ENCODE measurements around the gene ABLIM1.

The ABLIM1 gene

GRCh38 chr10:114616516-114616915 is 41.6 kb downstream of the ABLIM1 start:
- DNase-seq = no peak

DNA sequence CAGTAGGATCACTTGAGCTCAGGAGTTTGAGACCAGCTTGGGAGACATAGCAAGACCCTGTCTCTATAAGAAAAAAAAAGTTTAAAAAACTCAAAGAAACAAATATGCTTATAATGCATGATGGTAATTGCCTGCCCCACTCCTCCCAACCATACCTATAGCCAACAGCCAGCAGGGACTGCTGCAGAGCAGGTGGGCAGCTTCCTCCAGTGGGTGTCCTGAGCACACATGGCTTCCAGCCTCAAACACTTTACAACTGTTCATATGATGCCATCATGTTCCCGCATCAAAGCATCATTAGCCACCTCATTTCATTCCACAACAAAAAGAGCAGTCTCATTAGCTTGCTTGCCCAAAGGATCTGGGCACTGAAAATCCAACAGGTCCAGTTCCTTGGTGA is 42.0 kb downstream of the ABLIM1 start:
- DNase-seq = no peak

DNA sequence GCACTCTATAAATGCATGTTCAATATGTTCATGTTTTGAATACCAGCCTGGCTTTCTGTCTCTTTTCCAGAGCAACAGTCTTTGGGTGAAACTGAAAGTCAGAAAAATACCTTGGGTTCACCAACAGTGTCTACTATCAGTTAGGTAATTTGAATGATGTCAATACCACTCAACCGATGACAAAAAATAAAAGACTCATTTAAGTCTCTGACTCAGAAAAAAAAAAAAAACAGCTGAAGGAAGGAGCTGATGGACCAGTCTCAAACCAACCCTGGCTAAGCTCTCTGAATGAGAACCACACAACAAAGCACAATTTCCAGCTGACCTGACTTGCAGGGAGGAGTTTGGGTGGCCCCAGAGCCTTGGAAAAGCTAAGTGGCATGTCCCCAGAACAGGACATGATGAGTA is 42.5 kb downstream of the ABLIM1 start:
- no peak for DNase-seq

- no peak for DNase-seq
Measured at GRCh38 chr10:114613237-114613979, 44.7 kb downstream of the ABLIM1 start.

DNA sequence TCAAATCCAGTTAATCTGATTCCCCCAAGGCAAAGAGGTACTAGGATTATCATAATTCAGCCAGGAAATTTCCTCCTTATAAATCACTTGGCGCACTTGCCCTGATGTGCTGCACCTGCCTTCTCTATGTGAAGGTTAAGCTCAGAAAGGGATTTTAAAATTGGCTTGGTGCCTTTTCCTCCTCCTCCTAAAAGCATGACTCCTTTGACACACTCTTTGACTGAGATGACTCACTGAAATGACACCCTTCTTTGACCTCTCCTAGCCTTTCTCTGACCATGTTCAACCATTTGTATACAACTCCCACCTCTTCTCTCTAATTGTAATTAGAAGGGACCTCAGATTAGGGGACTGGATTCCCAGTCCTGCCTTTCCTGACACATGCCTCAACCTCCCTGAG is 46.5 kb downstream of the ABLIM1 start:
- DNase-seq = no peak

GRCh38 chr10:114609518-114610426 is 48.3 kb downstream of the ABLIM1 start:
- DNase-seq = no peak

- DNase-seq = no peak
Measured at GRCh38 chr10:114607358-114607998, 50.6 kb downstream of the ABLIM1 start.

DNA sequence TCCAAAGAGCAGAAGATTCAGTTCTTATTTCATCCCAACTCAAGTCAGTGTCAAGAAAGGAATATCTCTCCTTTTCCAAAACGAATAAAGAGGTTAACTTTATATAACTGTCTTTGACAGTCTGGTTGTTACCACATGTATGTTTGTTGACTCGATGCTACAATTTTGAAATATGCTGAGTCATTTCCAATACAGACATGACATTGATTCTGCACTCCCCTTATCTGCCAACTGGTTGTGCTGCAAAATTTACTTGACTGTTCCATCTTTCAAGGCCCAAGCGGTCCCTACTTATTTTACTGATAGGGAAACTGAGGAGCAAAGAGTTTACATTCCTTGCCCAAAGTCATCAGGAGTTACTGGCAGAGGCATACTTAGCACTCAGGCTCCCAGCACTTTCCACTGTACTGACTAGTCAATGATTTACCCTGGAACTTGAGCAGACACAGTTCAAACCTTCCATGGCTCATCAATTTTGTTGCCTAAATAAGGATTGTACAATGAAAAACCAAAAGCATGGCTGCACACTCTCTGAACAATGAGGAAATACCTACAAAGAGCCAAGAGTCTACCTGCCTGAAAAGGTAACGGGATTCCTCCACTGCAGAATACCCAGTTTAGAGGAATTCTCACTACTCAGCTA is 52.8 kb downstream of the ABLIM1 start:
- DNase-seq = no peak

DNA sequence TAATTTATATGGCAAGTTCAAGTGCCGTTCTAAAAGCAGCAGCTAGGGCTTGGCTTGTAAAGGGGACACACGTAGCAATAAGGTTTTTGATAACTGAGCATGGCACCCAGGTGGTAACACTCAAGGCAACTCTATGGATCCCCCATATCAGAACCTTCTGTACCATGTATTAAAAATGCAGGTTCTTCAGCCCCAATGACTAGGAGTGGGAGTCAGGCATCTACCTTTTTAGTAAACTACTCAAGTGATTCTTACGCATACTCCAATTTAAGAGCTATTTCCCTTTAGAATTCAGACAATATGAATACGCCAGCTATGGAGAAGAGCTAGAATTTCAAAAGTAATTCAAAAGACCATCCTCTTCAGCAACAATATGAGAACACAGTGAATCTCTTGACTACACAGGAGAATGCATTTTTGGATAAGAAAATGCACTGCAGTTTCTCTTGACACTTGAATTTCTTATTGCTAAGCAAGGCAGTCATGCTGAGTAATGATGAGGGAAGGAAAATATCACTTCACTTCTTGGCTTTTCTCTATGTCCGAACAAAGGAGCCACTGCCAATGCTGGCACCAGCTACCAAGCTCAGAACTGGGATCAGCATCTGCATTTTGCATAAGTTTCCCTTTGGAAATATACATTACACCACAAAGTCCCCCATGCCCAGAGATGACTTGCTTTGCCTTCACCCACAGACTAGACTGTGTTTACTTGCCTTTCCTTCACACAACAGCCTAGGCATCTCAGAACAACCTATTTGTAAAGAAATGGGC is 53.5 kb downstream of the ABLIM1 start:
- peak; percentile 41 for DNase-seq

DNA sequence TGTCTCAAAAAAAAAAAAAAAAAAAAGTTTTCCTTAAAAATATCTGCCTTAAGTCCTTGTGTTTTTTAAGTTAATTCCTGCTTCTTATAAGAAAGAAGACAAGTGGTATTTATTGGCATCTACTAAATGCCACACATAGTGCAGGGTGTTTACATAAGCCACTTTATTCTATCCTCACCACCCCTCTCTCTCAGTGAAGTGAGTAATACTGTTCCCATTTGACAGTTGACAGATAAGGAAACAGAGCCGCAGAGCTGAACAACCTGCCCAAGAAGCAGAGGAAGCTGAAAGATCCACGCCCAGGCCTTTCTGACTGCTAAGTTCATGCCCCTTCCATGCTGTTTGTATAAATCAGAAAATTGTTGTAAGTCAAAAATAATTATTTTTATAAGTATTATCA is 54.1 kb downstream of the ABLIM1 start:
- DNase-seq = peak; percentile 83

DNA sequence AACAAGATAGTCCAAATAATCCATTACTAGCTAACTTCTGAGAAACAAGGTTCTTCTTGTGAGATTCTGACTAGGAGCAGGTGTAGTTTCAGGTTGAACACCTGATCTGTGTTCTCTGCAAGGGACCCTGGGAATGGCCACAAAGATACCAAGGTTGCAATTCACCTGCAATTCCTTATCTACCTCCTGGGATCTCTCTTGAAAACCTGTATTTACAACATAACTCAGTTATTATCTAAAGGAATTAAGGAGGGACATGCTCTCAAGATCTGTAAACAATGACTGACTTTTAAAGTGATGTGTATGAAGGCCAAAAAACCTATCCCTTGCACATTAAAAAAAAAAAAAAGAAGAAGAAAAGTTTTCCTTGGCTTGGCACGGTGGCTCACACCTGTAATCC is 54.8 kb downstream of the ABLIM1 start:
- no peak for DNase-seq

GRCh38 chr10:114600057-114600456 is 58.0 kb downstream of the ABLIM1 start:
- DNase-seq = no peak

DNA sequence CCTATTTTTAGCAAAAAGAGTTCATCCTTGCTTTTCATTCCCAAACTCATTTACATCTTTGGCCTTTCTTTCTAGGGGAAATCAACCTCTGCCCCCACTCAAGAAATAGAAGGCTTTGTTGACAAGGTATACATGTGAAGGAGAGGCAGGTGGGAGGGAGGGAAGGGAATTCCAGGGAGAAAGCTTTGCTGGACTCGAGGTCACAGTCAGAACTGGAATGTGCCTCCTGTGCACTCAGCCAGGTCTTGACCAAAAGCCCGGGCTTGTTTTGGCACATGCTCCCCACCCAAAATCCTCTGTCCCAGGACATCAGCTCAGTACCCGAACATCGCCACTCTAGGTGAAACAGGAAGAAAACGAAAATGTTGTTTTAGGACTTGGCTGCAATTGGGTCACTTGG is 61.3 kb downstream of the ABLIM1 start:
- no peak for DNase-seq

- DNase-seq = no peak
Measured at GRCh38 chr10:114593816-114594468, 64.1 kb downstream of the ABLIM1 start.

GRCh38 chr10:114593240-114593792 is 64.8 kb downstream of the ABLIM1 start:
- DNase-seq = no peak

DNA sequence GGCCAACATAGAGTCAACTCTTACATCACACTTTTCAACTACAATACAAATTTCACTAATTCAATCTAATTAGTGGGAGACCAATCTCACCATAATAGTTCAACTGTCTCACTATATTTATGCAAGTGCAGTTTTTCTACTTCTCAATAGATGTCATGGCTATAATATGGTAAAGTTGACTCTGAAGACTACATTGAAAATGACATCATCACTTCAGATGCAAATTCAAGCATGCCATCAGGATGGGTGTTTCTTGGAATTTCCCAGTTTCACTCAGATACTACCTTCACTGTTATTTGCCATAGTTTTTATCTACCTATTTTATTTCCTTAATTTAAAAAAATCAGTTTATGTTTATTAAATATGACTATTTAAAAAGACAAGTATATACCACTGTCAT is 67.1 kb downstream of the ABLIM1 start:
- no peak for DNase-seq

DNA sequence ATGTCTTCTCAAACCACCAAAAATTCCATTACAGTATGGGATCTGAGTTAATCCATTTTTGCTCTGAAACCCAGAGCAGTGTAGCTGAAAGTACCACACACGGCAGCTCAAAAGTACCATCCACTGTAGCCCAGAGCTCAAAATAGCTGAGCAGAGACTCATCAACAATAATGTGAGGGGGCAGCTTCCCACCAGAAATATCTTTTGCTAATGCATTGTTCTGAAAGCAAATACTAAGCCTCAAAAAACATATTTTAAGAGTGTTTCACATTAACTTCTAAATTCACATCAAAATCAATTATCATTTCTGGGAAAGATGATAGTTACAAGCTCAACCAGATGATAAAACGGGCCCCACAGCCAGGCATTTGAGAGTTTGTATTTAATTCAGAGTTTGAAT is 73.7 kb downstream of the ABLIM1 start:
- no peak for DNase-seq

GRCh38 chr10:114581071-114581470 is 77.0 kb downstream of the ABLIM1 start:
- no peak for DNase-seq

DNA sequence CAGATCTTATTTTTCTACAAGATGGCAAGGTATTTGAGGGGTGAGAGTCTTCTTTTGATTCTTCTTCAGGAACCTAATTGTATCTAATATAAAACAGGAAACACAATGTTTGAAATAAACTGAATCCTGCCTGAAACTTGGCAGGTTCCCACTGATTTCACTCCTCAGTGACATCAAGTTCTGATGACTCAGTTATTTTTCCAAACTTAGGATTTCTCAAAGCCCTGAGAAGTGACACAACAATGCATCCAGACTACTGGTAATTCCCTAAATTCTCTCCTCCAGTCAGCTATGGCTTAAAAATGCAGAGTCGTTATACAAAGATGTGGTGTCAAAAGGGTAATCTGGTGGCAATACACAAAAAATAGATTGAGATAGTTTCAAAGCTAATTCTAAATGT is 80.9 kb downstream of the ABLIM1 start:
- DNase-seq = no peak

DNA sequence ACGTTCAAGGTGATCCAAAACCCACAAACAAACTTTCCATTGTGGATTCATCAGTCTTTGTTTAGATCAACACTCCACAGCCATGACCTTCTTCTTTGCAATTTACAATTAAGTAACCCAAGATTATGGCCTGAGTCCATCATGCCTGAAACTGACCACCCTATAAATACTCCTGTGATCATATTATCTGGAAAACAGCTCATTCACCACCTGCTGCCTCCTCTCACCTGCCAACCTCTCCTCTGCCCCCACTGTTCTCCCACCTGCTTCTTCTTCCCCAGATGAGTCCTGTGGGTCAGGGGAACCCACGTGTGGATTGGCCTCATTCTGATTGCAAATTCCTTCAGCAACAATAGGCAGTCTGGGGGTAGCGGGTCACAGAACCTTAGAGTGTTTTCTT is 81.4 kb downstream of the ABLIM1 start:
- no peak for DNase-seq

DNA sequence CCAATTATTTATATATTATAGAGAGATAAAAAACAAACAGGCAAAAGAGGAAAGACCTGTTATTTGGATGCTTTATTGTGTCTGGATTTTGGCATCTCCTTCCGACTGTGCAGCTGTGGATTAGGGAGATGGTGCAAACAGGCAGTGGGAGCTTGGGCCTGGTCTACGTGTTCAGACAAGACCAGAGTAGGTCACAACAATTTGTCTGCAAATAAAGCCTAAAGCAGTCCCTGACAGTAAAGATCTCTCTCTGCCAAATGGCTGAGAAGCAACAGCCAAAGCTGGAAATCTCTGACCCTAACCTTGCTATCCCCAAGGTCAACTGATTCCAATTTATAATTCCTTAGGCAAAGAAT is 82.0 kb downstream of the ABLIM1 start:
- DNase-seq = no peak

Measured in OCI-M1 (cell line).